SJCRH30 (cell line): ENCODE results near the gene CFAP20DC. TPM values are rescaled to one million over a fixed set of nuclear protein-coding genes. Genes with fewer than 3 reads are reported as not detected.

Source experiments
- DNase-seq, 2 experiments: peaks; one replicate each; pipeline ENCODE4 v3.0.0-alpha.2; 2015 to 2020
- H3K27ac ChIP-seq: fragments of 250-450 bp; sonication (Bioruptor Pico); 2 replicates; pipeline ENCODE4 v1.5.1; 2020; ENCODE audit warnings: mild to moderate bottlenecking, moderate library complexity
- H3K27me3 ChIP-seq: fragments of 250-450 bp; sonication (Bioruptor Pico); 2 replicates; pipeline ENCODE4 v1.5.1; 2020; ENCODE audit warnings: mild to moderate bottlenecking, moderate library complexity
- H3K36me3 ChIP-seq: fragments of 250-450 bp; sonication (Bioruptor Pico); 2 replicates; pipeline ENCODE4 v1.5.1; 2020; ENCODE audit warnings: mild to moderate bottlenecking, moderate library complexity
- H3K4me1 ChIP-seq: fragments of 250-450 bp; sonication (Bioruptor Pico); 2 replicates; pipeline ENCODE4 v1.5.1; 2020; ENCODE audit warnings: mild to moderate bottlenecking, moderate library complexity
- H3K4me3 ChIP-seq: fragments of 250-450 bp; sonication (Bioruptor Pico); 2 replicates; pipeline ENCODE4 v1.5.1; 2020; ENCODE audit warnings: mild to moderate bottlenecking, moderate library complexity
- H3K9me3 ChIP-seq: fragments of 250-450 bp; sonication (Bioruptor Pico); replicated peaks from 2 replicates; pipeline ENCODE4 v1.5.1; 2020; ENCODE audit warnings: mild to moderate bottlenecking, moderate library complexity
- total RNA-seq: library from RNA; depleted of rRNA; stranded (reverse); fragments of >200 nt; shearing (Covaris generic); gene quantifications from 2 replicates; pipeline ENCODE4 v1.2.3, GENCODE V29; 2014

The CFAP20DC gene
- total RNA-seq, 1 experiment from 2014 or later: not detected

GRCh38 chr3:58693940-58694850, 355.6 kb downstream of the CFAP20DC start:
- H3K27ac ChIP-seq: no peak overlapping the region
- H3K9me3 ChIP-seq: peaks cover 7% of the 10 kb centered on the region; the same call in 1 of the 2 replicates
- H3K4me3 ChIP-seq: no peak overlapping the region
- DNase-seq: no peak
- H3K4me1 ChIP-seq: no peaks in the 10 kb centered on the region
- no peaks in the 10 kb centered on the region for H3K36me3 ChIP-seq
- no peaks in the 10 kb centered on the region for H3K27me3 ChIP-seq

DNA sequence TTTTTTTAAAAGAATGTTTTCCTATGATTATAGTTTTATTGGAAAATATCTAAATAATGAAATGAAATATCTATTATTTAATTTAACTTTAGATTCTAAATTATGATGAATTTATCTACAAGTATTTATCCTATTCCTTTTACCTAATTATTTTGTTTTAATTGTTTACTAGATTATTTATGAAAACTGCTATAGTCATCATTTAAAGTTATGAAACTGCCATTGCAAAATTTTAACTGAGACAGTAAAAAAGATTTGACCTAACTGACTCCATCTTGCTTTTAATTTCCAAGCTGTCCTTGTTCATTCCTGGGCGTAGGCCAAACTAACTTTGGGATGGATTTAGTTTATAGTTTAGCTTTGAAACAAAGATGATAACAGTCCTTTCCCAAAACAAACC, 357.3 kb downstream of the CFAP20DC start:
- no peak for DNase-seq
- no peaks in the 10 kb centered on the region for H3K27me3 ChIP-seq
- H3K4me3 ChIP-seq: no peak overlapping the region
- H3K36me3 ChIP-seq: no peaks in the 10 kb centered on the region
- no peak overlapping the region for H3K27ac ChIP-seq
- H3K9me3 ChIP-seq: peaks cover 7% of the 10 kb centered on the region; the same call in 1 of the 2 replicates
- peaks cover 11% of the 10 kb centered on the region for H3K4me1 ChIP-seq
